ENCODE data around the gene LRRC39.
A peak's percentile ranks its signal among the peaks of the same experiment; 100 is the strongest.

LRRC39 gene

GRCh38 chr1:100183370-100183769 lies 5.3 kb upstream of the LRRC39 start:
- DNase-seq (ENCODE audit: low read depth): no peak
- TF ChIP-seq CTCF (IDR thresholded peaks at IDR 0.05; ENCODE audit: low read depth, low read length, missing control alignments): no peak
- in situ Hi-C loops (cut with HindIII; ENCODE audit: low sequenced_read_pairs): no loop called here
- no peak overlapping the region for H3K4me3 ChIP-seq (ENCODE audit: low read depth, low read length)

- in situ Hi-C loops (cut with HindIII; ENCODE audit: low sequenced_read_pairs): no loop called here
- no peak for TF ChIP-seq CTCF (IDR thresholded peaks at IDR 0.05; ENCODE audit: low read depth, low read length, missing control alignments)
- H3K4me3 ChIP-seq (ENCODE audit: low read depth, low read length): no peak overlapping the region
- no peak for DNase-seq (ENCODE audit: low read depth)
These were observed 588 bp downstream of the LRRC39 start for GRCh38 chr1:100177295-100178041.

- in situ Hi-C loops (cut with HindIII; ENCODE audit: low sequenced_read_pairs): no loop called here
- no peak for DNase-seq (ENCODE audit: low read depth)
- no peak overlapping the region for H3K4me3 ChIP-seq (ENCODE audit: low read depth, low read length)
- no peak for TF ChIP-seq CTCF (IDR thresholded peaks at IDR 0.05; ENCODE audit: low read depth, low read length, missing control alignments)
These were observed 10.0 kb downstream of the LRRC39 start for GRCh38 chr1:100168051-100168450.

- no peak for DNase-seq (ENCODE audit: low read depth)
- H3K4me3 ChIP-seq (ENCODE audit: low read depth, low read length): no peak overlapping the region
- in situ Hi-C loops (cut with HindIII; ENCODE audit: low sequenced_read_pairs): no loop called here
- TF ChIP-seq CTCF (IDR thresholded peaks at IDR 0.05; ENCODE audit: low read depth, low read length, missing control alignments): no peak
These were observed 13.4 kb downstream of the LRRC39 start for GRCh38 chr1:100164702-100165101.

GRCh38 chr1:100164216-100164615 lies 13.8 kb downstream of the LRRC39 start:
- in situ Hi-C loops (cut with HindIII; ENCODE audit: low sequenced_read_pairs): no loop called here
- no peak overlapping the region for H3K4me3 ChIP-seq (ENCODE audit: low read depth, low read length)
- no peak for TF ChIP-seq CTCF (IDR thresholded peaks at IDR 0.05; ENCODE audit: low read depth, low read length, missing control alignments)
- DNase-seq (ENCODE audit: low read depth): peak; percentile 57

GRCh38 chr1:100162881-100163280 lies 15.2 kb downstream of the LRRC39 start:
- no peak for DNase-seq (ENCODE audit: low read depth)
- no peak for TF ChIP-seq CTCF (IDR thresholded peaks at IDR 0.05; ENCODE audit: low read depth, low read length, missing control alignments)
- H3K4me3 ChIP-seq (ENCODE audit: low read depth, low read length): no peak overlapping the region
- in situ Hi-C loops (cut with HindIII; ENCODE audit: low sequenced_read_pairs): no loop called here

Measured in astrocyte of the cerebellum (primary cell).